H9 (cell line): ENCODE data around the gene KCNMB2. TPM values are rescaled to one million over a fixed set of nuclear protein-coding genes. Genes with fewer than 3 reads are reported as not detected.

Experiments used
- DNase-seq: peaks from one replicate; pipeline ENCODE4 v3.0.0-alpha.2; 2017
- H2AFZ ChIP-seq: one replicate; pipeline ENCODE4 v1.6.1; 2013; ENCODE audit warnings: mild to moderate bottlenecking, low read length, control low read depth, moderate library complexity
- H2AK5ac ChIP-seq: 2 replicates; pipeline ENCODE4 v1.6.1; 2013; ENCODE audit warnings: low read length, control low read depth, mixed read lengths; ENCODE audit not compliant: insufficient read length
- H2BK120ac ChIP-seq: one replicate; pipeline ENCODE4 v1.6.1; 2013; ENCODE audit warnings: low read depth, mild to moderate bottlenecking, low read length, control low read depth, inconsistent platforms; ENCODE audit not compliant: poor library complexity, severe bottlenecking
- H2BK12ac ChIP-seq: 2 replicates; pipeline ENCODE4 v1.6.1; 2013; ENCODE audit warnings: low read length, control low read depth, mixed read lengths, low read depth; ENCODE audit not compliant: insufficient read length
- H2BK15ac ChIP-seq: 2 replicates; pipeline ENCODE4 v1.6.1; 2013; ENCODE audit warnings: low read depth, low read length, control low read depth
- H2BK20ac ChIP-seq: one replicate; pipeline ENCODE4 v1.6.1; 2013; ENCODE audit warnings: low read depth, mild to moderate bottlenecking, low read length, control low read depth, inconsistent platforms; ENCODE audit not compliant: poor library complexity, severe bottlenecking
- H2BK5ac ChIP-seq: 2 replicates; pipeline ENCODE4 v1.6.1; 2013; ENCODE audit warnings: low read length, control low read depth, mixed read lengths; ENCODE audit not compliant: insufficient read length
- H3K14ac ChIP-seq: 2 replicates; pipeline ENCODE4 v1.6.1; 2013; ENCODE audit warnings: low read length, control low read depth; ENCODE audit not compliant: insufficient read depth
- H3K18ac ChIP-seq: 2 replicates; pipeline ENCODE4 v1.6.1; 2013; ENCODE audit warnings: low read depth, mild to moderate bottlenecking, mixed read lengths, low read length, control low read depth; ENCODE audit not compliant: insufficient read length
- H3K23ac ChIP-seq: 2 replicates; pipeline ENCODE4 v1.6.1; 2013; ENCODE audit warnings: low read length, control low read depth, mixed read lengths, low read depth; ENCODE audit not compliant: insufficient read length
- H3K23me2 ChIP-seq: 2 replicates; pipeline ENCODE4 v1.6.1; 2013; ENCODE audit warnings: low read depth, mild to moderate bottlenecking, mixed read lengths, low read length, control low read depth; ENCODE audit not compliant: insufficient read length, poor library complexity, severe bottlenecking
- H3K27ac ChIP-seq: 2 replicates; pipeline ENCODE4 v1.5.1; 2013; ENCODE audit warnings: low read length, control low read depth, mixed read lengths, low read depth; ENCODE audit not compliant: insufficient read length
- H3K27me3 ChIP-seq: 2 replicates; pipeline ENCODE4 v1.6.1; 2013; ENCODE audit warnings: low read length, control low read depth, inconsistent platforms; ENCODE audit not compliant: insufficient read depth
- H3K4ac ChIP-seq: 2 replicates; pipeline ENCODE4 v1.6.1; 2013; ENCODE audit warnings: low read depth, mild to moderate bottlenecking, control low read depth, inconsistent platforms, low read length, moderate library complexity
- H3K4me1 ChIP-seq: 2 replicates; pipeline ENCODE4 v1.6.1; 2013; ENCODE audit warnings: low read length, control low read depth, inconsistent platforms; ENCODE audit not compliant: insufficient read depth
- H3K4me2 ChIP-seq: 2 replicates; pipeline ENCODE4 v1.6.1; 2013; ENCODE audit warnings: low read length, control low read depth, mixed read lengths; ENCODE audit not compliant: insufficient read length, insufficient read depth
- H3K56ac ChIP-seq: 2 replicates; pipeline ENCODE4 v1.6.1; 2013; ENCODE audit warnings: low read depth, mild to moderate bottlenecking, mixed read lengths, low read length, control low read depth; ENCODE audit not compliant: insufficient read length
- H3K79me1 ChIP-seq: 2 replicates; pipeline ENCODE4 v1.6.1; 2013; ENCODE audit warnings: low read depth, mild to moderate bottlenecking, moderate library complexity, low read length, control low read depth, inconsistent platforms; ENCODE audit not compliant: insufficient read depth, poor library complexity, severe bottlenecking
- H3K79me2 ChIP-seq: 2 replicates; pipeline ENCODE4 v1.6.1; 2013; ENCODE audit warnings: low read length, control low read depth, inconsistent platforms; ENCODE audit not compliant: insufficient read depth
- H3K9ac ChIP-seq: 2 replicates; pipeline ENCODE4 v1.6.1; 2013; ENCODE audit warnings: low read length, control low read depth, mixed read lengths; ENCODE audit not compliant: insufficient read length; ENCODE audit errors: extremely low read depth
- H3K9me3 ChIP-seq: one replicate; pipeline ENCODE4 v1.6.1; 2013; ENCODE audit warnings: low read depth, low read length, inconsistent platforms; ENCODE audit not compliant: control insufficient read depth
- H3T11ph ChIP-seq: one replicate; pipeline ENCODE4 v1.6.1; 2013; ENCODE audit warnings: mild to moderate bottlenecking, low read length, control low read depth, inconsistent platforms
- H4K20me1 ChIP-seq: one replicate; pipeline ENCODE4 v1.6.1; 2013; ENCODE audit not compliant: control insufficient read depth, insufficient read length, insufficient read depth
- H4K5ac ChIP-seq: 2 replicates; pipeline ENCODE4 v1.6.1; 2013; ENCODE audit warnings: low read depth, mild to moderate bottlenecking, mixed read lengths, low read length, control low read depth; ENCODE audit not compliant: insufficient read length
- H4K8ac ChIP-seq: replicated peaks from 2 replicates; pipeline ENCODE4 v1.6.1; 2013; ENCODE audit warnings: low read length, control low read depth, mixed read lengths, low read depth; ENCODE audit not compliant: insufficient read length
- H4K91ac ChIP-seq: 2 replicates; pipeline ENCODE4 v1.6.1; 2013; ENCODE audit warnings: low read depth, mild to moderate bottlenecking, moderate library complexity, mixed read lengths, low read length, control low read depth; ENCODE audit not compliant: insufficient read length
- H3K27ac Mint-ChIP-seq, 3 experiments: 2 replicates in 2 of 3; 3 replicates in 1 of 3; pipeline ENCODE4 v1.8.0; 2020 to 2021; ENCODE audit warnings: mixed read lengths in 3 of 3, mild to moderate bottlenecking in 1 of 3, moderate library complexity in 1 of 3
- H3K27me3 Mint-ChIP-seq: 2 replicates; pipeline ENCODE4 v1.8.0; 2021; ENCODE audit warnings: low read depth, mild to moderate bottlenecking, moderate library complexity, mixed read lengths
- H3K36me3 Mint-ChIP-seq, 3 experiments: 2 replicates in 2 of 3; 3 replicates in 1 of 3; pipeline ENCODE4 v1.8.0; 2020 to 2021; ENCODE audit warnings: low read depth in 3 of 3, mixed read lengths in 3 of 3; ENCODE audit not compliant: insufficient read depth in 1 of 3
- H3K4me1 Mint-ChIP-seq, 2 experiments: 2 replicates each; pipeline ENCODE4 v1.8.0; 2020; ENCODE audit warnings: mixed read lengths in 2 of 2
- H3K4me3 Mint-ChIP-seq, 2 experiments: 2 replicates in 1 of 2; 3 replicates in 1 of 2; pipeline ENCODE4 v1.8.0; 2020 to 2021; ENCODE audit warnings: mild to moderate bottlenecking in 2 of 2, mixed read lengths in 2 of 2, moderate library complexity in 1 of 2
- H3K9me3 Mint-ChIP-seq, 2 experiments: 2 replicates in 1 of 2; 3 replicates in 1 of 2; pipeline ENCODE4 v1.8.0; 2020; ENCODE audit warnings: mild to moderate bottlenecking in 2 of 2, mixed read lengths in 2 of 2, moderate library complexity in 1 of 2
- CTCF ChIP-seq: fragments of 200-600 bp; sonication (generic); conservative IDR thresholded peaks from 3 replicates; pipeline ENCODE4 v1.8.0; 2021; ENCODE audit warnings: antibody characterized with exemption, mild to moderate bottlenecking
- WGBS: extraction: QIAGEN DNeasy Blood & Tissue Kit; methylation state at CpG from one replicate; pipeline ENCODE4 v1.1.7; 2013; ENCODE audit warnings: missing lambda C conversion rate, low lambda C conversion rate, mixed read lengths; ENCODE audit not compliant: insufficient read length; ENCODE audit errors: extremely low coverage; 5-methylcytosine and 5-hydroxymethylcytosine counted together
- total RNA-seq: library from RNA; stranded (reverse); gene quantifications from 2 replicates; pipeline ENCODE4 v1.2.1, GENCODE V29; 2021

KCNMB2 gene
- total RNA-seq, 1 experiment from 2014 or later: not detected

- Histone ChIP-seq H2BK12ac (no peak overlapping the region), H3K27ac (no peak overlapping the region), H3K56ac (no peak overlapping the region), H2AK5ac (no peak overlapping the region), H2BK20ac (no peak overlapping the region), H3K4me2 (no peak overlapping the region), H3K79me2 (no peaks in the 10 kb centered on the region), H3K14ac (no peak overlapping the region), H4K5ac (no peak overlapping the region), H3K4ac (no peak overlapping the region), H3K4me1 (no peaks in the 10 kb centered on the region), H2AFZ (no peak overlapping the region), H3K79me1 (no peaks in the 10 kb centered on the region), H4K91ac (no peak overlapping the region), H3K23me2 (no peaks in the 10 kb centered on the region), H4K20me1 (no peaks in the 10 kb centered on the region), H3K23ac (no peak overlapping the region), H3K9ac (no peak overlapping the region), H2BK5ac (no peak overlapping the region), H3K18ac (no peak overlapping the region), H2BK15ac (no peak overlapping the region), H4K8ac (no peak overlapping the region), H2BK120ac (no peak overlapping the region), H3T11ph (no peak overlapping the region), H3K27me3 (no peaks in the 10 kb centered on the region), H3K9me3 (no peaks in the 10 kb centered on the region)
- no peak for TF ChIP-seq CTCF
- no peak overlapping the region for H3K27ac Mint-ChIP-seq
- no peak for DNase-seq
- H3K36me3 Mint-ChIP-seq: peaks cover 12 to 22% (median 19%) of the 10 kb centered on the region in 3 experiments; a peak in 6 of 7 replicates
- no peaks in the 10 kb centered on the region for H3K27me3 Mint-ChIP-seq
- H3K4me3 Mint-ChIP-seq: no peak overlapping the region
- no CpG with 5 or more reads among the region's 4 CpGs for WGBS
- H3K9me3 Mint-ChIP-seq: peaks cover 10 to 11% of the 10 kb centered on the region in 2 experiments; a peak in 4 of 5 replicates
- H3K4me1 Mint-ChIP-seq: peaks cover 0 to 7% of the 10 kb centered on the region in 2 experiments; a peak in 2 of 4 replicates
Observed at GRCh38 chr3:178743297-178743696, 207.1 kb downstream of the KCNMB2 start.
